Raji (cell line): ENCODE results near the gene NRARP.

Experiments used
- POLR2A ChIP-seq: IDR thresholded peaks from 2 replicates; pipeline ENCODE4 v1.6.1; 2011; ENCODE audit warnings: low read depth, low read length, control low read depth; ENCODE audit not compliant: insufficient read depth

The NRARP gene, protein sequence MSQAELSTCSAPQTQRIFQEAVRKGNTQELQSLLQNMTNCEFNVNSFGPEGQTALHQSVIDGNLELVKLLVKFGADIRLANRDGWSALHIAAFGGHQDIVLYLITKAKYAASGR

DNA sequence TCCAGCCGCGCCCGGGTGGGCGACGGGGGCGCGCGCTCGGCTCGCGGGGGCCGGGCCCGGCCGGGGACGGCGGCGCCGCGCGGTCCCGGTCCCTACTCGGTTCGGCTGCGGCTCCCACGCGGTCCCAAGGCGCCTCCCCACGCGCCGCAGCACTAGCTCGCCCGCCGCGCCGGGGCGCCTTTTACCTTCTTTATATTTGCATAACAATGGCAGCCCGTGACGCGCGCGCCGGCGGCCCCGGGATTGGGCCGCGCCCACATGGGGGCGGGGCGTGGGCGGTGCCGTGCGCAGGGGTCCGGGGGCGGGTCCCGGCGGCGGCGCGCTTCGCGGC, at the start of gene NRARP:
TSS of gene NRARP (minus strand) at position 154 of the 331 bp plus-strand sequence. CDS start 343 bp downstream, outside the sequence.
- peak; percentile 65 for TF ChIP-seq POLR2A

DNA sequence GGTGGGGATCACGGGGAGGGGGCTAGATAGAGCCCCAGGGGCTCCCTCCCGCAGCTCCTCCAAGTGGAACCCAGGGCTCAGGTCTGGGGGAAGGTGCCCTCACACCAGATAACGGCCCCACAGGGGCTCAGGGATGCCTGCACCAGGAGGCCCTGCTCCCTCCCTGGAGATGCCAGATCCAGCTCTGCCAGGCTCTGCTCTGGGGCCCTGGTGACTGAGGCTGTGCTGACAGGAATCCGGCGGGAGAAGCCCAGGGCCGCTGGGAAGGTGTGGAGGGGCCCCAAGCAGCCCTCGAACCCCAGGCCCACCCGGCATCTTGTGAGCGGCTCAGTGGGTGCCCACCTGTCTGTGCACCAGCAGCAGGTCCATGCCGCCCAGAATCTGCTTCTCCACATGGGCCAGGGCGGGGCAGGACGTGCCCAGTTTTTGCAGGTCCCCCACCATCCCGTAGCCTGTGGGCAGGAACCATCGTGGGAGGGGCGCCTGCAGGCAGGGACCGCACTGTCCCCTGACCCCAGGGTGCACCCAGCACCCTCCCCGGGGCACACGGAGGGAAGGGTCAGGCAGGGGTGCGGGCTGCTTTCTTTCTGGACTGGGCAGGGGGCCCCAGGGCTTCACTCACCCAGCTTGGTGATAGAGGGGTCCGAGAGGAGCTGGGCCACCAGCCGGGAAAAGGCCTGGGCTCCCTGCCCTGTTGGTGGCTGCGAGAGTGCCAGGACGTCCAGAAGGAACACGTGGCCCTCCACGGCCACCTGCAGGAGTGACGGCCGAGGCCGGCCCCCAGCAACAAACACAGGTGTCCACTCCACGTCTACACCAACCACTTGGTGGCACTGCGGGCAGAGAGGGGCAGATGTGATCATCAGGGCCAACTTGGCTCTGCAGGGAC, 48.9 kb upstream of the NRARP start:
- no peak for TF ChIP-seq POLR2A

DNA sequence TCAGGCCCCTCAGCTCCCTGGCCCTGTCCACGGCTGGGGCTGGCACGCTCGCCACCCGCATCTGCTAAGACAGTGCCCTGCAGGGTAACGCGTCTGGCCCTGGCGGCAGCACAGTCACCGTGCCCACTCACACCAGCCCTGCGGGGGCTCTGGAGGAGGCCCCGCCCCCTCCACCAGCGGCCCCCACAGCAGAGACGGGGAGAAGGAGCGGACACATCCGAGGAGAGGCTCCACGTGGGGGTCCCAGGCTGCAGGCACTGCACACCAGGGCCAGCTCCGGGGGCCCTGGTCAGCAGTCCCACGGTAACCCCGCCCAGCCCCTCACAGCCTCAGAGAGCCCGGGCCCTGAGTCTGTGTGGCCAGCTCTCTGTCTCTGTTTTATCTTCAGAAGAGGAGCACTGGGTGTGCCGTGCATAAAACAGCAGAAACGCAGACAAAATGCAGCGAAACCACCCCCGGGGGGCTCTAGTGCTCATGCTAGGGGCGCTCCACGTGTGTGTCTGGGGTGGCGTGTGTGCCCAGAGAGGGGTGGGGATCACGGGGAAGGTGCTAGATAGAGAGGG, 47.5 kb upstream of the NRARP start:
- TF ChIP-seq POLR2A = no peak

DNA sequence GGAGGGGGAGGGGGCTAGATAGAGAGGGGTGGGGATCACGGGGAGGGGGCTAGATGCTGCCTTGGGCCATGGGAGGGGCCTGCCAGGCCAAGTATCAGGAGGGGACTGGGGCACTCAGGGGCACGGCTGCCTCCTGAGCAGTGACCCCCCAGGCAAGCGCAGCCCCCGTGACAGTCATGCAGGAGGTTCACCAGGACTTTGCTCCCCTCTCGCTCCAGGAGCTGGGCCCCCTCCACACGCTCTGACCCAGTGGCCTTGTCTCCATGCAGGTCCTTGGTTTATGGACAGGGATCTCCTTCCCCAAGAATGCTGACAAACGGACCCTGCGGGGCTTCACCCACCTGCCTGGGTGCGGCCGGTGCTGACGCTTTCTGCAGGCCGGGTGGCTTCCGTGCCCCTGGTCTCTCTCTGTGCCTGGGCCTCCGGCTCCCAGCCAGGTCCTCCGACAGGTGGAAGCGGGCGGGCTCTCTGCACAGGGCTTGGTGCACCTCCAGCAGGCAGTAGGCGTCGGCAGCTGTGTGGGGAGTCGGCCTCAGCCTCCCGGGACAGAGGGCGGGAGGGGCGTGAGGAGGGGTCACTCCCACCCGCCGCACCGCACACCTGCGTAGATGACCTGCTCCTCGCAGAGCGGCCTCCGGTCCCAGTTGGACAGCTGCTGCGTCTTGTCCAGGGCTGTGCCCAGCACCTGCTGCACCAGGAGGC, 46.8 kb upstream of the NRARP start:
- no peak for TF ChIP-seq POLR2A

DNA sequence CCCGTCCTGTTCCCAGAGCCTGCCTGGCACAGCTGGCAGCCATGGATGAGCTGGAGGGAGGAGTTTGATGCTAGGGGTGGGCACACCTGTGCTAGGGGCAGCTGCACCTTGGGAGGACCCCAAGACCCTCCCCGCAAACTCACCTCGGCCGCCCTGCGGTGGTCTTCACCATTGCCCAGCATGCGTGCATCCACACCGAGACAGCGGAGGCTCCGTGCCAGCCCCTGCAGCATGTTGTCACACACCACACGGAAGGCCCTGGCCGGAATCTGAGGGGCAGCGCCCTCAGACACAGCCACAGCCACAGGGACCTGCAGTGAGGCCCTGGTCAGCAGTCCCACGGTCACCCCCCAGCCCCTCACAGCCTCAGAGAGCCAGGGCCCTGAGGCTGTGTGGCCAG, 45.9 kb upstream of the NRARP start:
- TF ChIP-seq POLR2A = no peak

DNA sequence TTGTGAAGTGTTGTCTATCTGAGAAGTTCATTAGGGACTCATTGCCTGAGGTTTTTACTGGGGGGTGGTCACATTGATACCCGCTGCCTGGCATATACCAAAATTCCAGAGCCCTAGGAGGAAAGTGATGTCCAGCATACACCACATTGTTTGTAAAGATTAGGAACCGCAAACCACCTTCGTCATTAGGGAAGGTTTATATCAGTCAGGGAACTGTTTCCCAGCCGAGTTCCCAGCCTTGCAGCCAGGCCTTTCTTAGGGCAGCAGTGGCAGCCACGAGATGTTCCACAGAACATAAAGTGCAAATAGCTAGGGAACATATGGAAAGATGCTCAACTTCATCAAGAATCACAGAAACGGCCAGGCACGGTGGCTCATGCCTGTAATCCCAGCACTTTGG, 40.4 kb upstream of the NRARP start:
- TF ChIP-seq POLR2A = no peak

DNA sequence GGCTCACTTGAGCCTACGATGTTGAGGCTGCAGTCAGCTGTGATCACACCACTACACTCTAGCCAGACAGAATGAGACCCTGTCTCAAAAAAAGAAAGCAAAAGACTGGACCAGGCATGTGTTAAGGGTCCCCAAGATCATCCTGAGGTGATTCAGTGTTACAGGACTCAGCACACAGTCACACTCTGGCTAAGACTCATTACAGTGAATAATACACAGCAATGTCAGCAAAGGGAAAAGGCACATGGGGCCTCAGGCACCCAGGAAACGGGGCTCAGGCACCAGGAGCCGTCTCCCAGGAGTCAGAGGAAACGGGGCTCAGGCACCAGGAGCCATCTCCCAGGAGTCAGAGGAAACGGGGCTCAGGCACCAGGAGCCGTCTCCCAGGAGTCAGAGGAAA, 39.2 kb upstream of the NRARP start:
- no peak for TF ChIP-seq POLR2A

DNA sequence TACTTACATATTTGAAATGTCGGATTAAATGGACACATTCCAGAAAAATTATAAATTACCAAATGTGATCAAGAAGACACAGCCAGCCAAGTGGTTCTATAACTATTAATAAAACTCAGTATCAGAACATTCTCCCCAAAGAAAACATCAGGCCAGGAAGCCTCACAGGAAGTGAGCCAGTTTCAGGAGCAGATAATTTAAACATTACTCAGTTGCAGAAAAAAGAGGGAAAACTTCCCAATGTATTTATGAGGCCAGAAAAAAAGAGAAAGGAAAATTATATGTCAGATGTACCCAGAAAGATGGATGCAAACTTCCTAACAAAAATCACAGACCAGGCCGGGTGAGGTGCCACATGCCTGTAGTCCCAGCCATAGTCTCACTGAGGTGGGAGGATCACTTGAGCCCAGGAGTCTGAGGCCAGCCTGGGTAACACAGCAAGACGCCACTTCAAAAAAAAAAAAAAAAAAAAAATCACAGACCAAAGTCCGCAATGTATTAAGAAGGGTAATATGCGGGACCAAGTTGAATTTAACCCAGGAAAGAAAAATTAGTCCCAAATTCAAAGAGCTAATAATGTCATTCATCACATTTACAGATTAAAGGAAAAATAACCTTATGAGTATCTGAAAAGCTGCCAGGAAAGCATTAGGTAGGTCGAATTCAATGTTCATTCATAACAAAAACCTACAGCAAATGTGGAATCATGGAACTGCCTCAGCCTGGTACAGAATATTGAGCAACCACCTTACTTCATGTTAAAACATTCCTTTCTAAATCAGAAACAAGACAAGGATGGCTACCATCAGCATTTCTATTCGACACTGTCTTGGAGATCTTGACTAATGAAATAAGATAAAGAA, 37.2 kb upstream of the NRARP start:
- TF ChIP-seq POLR2A = no peak

DNA sequence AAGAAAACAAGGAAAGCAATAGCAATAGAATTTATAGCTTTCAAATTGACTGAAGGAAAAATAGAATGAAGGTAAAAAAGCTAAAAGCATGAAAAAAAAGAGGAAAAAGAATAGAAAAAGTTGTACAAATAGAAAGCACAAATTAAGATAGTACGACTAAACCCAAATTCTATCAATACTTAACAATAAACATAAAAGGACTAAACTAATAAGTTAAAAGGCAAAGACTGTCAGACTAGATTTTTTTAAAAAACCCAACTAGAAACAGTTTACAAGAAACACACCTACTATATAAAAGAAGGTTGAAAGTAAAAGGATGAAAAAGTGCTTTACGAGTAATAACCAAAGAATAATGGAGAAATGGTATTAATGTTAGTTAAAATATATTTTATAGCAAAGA, 34.7 kb upstream of the NRARP start:
- no peak for TF ChIP-seq POLR2A

DNA sequence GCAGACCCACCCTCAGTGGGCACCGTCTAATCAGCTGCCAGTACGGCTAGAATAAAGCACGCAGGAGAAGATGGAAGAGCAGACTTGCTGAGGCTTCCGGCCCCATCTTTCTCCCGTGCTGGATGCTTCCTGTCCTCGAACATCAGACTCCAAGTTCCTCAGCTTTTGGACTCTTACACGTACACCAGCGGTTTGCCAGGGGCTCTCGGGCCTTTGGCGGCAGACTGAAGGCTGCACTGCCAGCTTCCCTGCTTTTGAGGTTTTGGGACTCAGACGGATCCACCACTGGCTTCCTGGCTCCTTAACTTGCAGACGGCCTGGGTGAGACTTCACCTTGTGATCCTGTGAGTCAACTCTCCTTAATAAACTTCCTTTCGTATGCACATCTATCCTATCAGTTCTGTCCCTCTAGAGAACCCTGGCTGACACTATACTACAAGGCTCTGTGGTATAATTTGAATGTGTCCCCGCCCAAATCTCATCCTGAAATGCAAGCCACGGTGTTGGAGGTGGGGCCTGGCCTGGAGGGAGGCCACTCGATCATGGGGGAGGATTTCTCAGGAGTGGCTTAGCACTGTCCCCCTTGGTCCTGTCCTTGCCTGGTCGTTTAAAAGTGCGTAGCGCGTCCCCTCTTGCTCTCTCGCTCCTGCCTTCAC, 31.1 kb upstream of the NRARP start:
- no peak for TF ChIP-seq POLR2A

DNA sequence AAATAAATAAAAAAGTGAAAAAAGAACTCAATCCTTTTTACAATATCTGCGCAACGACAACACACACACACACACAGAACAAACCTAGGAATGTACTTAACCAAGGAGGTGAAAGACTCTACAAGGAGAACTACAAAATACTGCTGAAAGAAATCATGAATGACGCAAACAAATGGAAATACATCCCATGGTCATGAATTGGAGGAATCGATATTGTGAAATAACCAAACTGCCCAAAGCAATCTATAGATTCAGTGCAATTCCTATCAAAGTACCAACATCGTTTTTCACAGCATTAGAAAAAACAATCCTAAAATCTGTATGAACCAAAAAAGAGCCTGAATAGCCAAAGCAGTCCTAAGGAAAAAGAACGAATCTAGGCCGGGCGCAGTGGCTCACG, 29.9 kb upstream of the NRARP start:
- TF ChIP-seq POLR2A = no peak

DNA sequence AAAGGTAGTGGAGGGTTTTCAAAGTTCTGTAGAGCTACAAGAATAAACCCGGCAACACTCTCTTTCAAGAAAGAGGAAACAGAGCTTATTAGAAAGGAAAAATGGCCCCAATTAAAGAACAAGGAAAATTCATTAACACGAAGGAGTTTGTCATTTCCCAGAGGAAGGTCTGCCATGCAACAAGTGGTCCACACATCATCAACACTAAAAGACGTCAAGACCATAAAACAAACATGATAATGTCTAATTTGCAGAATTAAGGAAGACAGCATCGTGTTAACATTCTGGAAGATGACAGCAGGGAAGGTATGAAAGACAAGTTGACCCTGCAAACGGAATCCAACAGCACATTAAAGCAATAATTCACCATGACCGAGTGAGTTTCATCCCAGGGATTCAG, 28.6 kb upstream of the NRARP start:
- TF ChIP-seq POLR2A = no peak

DNA sequence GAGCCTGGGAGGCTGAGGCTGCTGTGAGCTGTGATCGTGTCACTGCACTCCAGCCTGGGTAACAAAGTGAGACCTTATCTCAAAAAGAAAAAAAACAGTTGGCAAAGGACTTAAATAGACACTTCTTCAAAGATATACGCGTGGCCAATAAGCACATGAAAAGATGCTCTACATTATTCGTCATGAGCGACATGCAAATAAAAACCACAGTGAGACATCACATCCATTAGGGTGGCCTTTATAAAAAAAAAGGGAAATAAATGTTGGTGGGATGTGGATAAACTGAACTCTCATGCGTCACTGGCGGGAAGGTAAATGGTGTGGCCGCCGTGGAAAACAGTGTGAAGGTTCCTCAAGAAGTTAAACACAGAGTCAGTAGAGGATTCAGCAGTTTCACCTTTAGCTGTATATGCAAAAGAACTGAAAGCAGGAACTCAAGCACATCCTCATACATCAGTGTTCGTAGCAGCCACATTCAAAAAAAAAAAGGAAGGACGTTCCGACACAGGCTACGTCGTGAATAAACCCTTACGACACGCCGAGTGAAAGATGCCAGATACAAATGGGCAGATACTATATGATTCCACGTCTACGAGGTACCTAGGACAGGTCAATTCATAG, 24.5 kb upstream of the NRARP start:
- TF ChIP-seq POLR2A = no peak

DNA sequence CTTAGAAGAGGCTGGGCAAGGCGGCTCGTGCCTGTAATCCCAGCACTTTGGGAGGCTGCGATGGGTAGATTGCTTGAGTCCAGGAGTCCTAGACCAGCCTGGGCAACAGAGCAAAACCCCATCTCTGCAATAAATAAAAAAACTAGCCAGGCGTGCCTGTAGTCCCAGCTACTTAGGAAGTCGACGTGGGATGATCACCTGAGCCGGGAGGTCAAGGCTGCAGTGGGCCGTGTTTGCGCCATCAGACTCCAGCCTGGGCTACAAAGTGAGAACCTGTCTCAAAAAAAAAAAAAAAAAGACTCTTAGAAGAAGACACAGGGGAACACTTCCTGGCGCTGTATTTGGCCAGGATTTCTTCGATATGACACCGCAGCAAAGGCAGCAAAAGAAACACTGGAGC, 23.7 kb upstream of the NRARP start:
- TF ChIP-seq POLR2A = no peak
